HS-27A (cell line): ENCODE data around the gene IFT20.
"Not testable (repeated sequence)": the region's sequence is repeated elsewhere in the genome, so short reads cannot be mapped to it uniquely, and the experiment has no call there.

Experiments used
- DNase-seq: peaks from one replicate; pipeline ENCODE4 v3.0.0-alpha.2; 2012; ENCODE audit warnings: low read depth, missing footprints

Gene IFT20

DNA sequence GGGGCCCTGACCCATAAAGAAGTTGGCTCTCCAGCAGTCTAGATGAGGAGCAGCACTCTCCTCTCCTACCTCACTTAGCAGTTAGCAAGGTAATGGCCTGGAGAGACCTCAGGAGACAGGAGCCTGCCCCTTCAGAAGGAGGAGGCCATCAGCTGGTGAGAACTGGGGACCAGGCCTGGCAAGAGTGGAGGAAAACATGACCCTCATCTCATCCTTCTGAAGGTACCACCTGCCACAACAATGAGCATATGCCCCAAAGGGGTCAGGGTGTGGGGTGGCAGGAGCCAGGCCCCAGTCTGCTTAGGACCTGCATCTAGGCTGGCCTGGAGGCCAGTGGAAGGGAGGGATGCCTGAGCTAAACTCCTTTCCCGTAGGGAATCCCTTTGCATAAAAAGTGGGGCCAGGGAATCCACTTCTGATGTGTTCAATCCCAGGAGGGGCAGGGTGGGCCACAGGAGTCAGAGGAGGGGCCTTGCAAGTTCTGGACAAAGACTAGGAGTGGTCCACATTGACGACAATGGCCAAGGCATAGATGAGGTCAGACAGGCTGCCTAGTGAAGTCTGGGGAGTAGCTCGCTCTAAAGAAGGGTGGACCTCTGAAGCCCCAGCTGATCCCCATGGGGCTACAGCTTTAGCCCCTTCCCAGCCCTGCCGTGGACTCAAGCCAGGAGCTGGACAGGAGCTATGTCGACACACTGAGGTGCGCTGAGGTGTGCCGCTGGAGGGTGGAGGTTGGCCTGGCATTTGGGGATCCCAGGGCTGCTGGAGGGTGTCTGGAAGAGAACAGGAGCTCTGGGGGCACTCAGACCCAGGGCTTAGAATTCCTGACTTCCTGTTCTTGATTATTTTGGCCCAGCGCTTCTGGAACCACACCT, 28.7 kb upstream of the IFT20 start:
- DNase-seq, result no peak

- DNase-seq, result no peak
These were observed 27.9 kb upstream of the IFT20 start for GRCh38 chr17:28363186-28363585.

DNA sequence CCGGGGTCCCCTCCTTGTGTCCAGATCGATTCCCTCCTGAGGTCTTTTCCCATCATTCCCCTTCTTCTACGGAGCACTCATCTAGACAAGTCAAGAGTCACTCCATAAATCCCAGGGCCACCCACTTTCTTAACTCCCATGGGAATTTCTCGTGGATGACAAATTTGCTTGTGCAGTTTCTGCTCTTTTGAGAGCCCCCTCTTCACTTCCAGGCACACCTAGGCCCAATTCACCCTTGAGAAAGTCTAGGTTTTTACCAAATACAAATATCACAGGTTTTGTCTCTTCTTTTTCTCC, 22.6 kb upstream of the IFT20 start:
- no peak for DNase-seq

DNA sequence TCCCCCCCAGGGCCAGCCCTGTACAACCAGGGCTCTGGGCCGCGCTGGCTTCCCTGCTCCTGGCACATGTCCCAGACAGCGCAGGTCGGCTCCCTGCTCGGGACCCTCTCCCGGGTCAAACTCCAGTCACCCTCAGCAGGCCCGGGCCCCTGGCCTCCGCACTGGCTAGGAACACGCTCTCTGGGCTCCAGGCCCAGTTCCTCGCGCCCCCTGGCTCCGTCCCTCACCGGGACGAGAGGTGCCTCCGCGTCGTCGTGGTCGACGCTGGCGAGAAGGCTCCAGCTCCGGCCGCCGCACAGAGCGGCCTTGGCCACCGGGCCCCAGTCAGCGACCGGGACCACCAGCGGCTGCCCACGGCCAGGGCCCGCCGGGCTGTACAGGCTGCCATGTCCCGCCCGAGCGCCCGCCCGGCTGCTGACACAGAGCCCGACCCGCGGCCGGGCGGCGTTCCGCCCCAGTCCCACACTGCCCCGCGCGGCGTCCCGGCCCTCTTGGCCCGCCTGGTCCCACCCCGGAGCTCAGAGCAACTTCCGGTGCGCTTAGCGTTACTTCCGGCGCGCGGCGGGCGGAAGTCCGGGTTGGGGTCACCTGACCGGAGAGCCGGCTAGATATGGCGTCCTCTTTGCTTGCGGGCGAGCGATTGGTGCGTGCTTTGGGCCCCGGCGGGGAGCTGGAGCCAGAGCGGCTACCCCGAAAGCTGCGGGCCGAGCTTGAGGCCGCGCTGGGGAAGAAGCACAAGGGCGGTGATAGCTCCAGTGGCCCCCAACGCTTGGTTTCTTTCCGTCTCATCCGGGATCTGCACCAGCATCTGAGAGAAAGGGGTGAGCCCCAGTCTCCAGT, 22.0 kb upstream of the IFT20 start, which contains the start of gene POLDIP2:
POLDIP2 (minus strand) TSS at position 467 of the 840 bp plus-strand sequence; CDS start at position 388, 79 bp downstream.
- no peak for DNase-seq

DNA sequence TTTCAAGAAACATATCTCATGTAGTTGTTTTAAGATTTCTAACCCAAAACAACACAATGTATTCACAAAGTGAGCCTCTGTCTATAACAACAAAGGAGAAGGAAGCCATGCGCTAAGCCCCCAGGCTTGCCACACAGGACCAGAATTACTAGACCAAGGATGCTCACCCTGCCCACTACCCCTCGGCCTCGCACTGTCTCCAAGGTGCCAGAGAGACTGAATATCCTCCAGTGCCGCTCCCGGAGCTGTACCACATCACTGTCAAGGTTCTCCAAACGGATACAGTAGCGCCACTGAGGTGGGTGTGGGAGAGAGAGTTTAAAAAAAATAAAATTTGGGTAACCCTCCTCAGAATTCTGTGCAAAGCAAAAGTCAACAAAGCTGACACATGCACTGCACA, 15.0 kb upstream of the IFT20 start:
- DNase-seq, result no peak

GRCh38 chr17:28348979-28349378, 13.7 kb upstream of the IFT20 start:
- no peak for DNase-seq

DNA sequence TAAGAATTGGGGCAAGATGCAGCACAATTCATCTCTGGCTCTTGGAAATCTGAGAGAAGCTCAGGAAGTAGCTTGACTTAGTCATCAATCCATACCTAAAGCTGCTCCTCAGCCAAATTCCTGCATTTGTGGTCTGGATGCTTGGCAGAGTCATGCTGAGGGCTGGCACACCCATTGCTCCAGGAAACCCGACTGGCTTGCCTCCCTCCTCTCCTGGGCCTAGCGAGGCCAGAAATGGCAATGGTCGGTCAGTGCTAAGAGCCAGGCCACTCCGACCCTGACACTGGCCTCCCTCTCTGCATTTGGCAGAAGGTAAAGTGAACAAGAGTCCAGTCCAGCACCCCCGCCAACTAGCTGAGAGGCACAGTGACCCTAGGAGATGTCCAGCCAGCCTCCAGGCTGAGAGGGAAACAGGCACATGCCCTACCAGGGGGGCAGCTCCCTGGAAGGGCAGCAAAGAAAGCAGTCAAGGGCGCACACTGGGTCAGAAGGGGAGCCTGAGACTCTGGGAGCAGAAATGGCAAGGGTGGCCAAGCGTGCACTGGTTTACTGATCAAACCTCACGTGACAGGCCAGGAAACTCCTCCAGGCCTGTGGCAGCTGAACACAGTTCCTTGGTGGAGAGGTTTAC, 12.1 kb upstream of the IFT20 start:
- DNase-seq, result peak; percentile 70

GRCh38 chr17:28346746-28347246, 11.5 kb upstream of the IFT20 start:
- no peak for DNase-seq

- no peak for DNase-seq
These were observed 10.9 kb upstream of the IFT20 start for GRCh38 chr17:28346199-28346580.

DNA sequence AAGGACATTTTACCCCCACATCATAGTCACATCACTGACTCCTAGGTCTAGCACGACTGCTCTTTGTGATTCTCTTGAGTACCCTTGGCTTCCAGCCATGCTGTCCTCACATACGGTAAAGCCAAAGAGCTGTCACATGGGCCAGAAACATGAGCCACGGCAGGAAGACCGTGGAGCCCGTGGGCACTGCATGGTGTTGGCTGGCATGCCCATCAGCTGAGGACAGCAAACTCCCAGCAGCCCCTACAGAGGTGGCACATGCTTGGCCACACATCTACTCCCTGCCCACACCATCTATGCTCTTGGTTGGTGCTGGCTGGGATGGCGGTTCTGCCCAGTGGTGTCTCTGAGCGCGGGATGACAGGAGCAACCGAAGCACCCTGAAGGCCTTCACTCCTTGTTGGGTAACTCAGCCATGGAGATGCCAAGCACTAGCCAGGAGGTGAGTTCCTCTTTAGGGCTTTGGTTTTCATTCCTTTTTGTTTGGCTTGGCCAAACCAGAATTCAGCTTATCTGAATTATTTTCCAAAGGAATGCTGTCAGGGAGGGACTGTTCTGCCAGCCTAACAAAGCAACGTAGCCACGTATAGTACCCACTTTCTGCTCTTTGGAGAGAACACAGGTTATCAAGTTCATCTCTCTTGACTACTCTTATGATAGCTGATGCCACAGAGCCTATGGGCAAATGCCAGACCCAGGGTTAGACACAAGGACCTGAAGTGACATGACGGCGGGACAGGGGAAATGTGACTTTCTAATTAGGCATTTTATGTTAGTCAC, 10.3 kb upstream of the IFT20 start:
- no peak for DNase-seq

GRCh38 chr17:28344435-28344901, 9.2 kb upstream of the IFT20 start:
- DNase-seq, result no peak

- no peak for DNase-seq
These were observed 8.7 kb upstream of the IFT20 start for GRCh38 chr17:28344011-28344410.

GRCh38 chr17:28343491-28343932, 8.2 kb upstream of the IFT20 start:
- no peak for DNase-seq

DNA sequence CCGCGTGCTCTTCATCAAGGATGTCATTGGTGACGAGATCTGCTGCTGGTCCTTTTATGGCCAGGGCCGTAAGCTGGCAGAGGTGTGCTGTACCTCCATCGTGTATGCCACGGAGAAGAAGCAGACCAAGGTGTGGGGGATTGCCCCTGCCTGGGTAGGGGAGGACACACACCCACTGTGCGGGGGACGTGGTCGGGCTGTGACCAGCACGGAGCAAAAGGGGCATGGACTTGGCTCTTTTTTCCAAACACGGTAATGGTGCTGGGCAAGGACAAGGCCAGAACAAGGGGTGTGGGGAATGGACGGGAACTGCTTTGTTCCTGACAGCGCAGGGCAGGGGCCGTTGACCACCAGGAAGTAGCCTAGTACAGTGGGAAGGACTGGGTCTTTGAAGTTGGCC, 7.0 kb upstream of the IFT20 start:
- no peak for DNase-seq

DNA sequence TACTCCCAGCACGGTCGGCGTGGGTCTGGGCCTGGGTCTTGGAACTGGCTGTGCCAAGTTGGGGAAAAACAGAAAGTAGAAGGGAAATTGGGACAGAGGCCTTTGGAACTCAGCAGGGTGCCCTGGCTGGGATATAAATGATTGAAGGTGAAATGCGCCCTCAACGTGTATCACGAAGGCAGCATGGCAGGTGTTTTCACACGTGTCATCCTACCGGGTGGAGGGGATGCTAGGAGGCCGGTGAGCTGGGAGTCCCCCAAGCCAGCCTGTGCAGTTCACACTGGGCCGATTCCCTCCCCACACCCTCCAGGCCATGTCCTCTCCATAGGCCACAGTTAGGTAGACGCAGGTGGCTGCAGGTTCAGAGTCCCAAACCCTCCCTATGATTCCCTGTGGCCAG, 6.2 kb upstream of the IFT20 start:
- DNase-seq, result no peak

DNA sequence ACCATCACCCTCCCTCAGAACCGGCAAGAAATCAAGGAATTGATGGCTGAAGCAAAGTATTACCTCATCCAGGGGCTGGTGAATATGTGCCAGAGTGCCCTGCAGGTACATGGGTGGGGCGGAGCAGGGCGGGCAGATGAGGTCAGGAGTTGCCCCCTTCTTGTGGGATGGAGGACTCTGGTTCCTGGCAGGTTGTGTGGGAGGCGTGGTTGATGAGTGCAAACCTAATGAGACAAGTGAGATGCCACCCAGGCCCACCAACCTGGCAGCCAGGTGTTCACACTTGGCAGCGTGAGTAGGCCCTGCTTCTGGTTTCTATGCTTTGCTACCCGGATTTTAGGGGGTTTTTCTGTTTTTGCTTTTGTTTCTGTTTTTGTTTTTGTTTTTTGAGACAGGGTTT, 5.1 kb upstream of the IFT20 start:
- DNase-seq, result no peak

DNA sequence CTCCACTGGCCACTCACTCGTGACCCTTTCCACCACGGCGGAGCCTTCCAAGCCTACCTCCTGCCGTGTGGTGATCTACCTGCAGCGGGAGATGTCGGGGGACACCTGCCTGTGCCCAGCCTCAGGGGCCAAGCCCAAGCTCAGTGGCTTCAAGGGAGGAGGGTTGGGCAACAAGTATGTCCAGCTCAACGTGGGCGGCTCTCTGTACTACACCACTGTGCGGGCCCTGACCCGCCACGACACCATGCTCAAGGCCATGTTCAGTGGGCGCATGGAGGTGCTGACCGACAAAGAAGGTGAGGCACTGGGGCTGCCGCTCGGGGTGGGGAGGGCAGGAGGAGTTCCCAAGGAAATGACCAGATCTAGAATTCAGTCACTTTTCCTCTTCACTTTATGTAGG, 4.2 kb upstream of the IFT20 start:
- no peak for DNase-seq

- DNase-seq, result not testable (repeated sequence)
These were observed 3.5 kb upstream of the IFT20 start for GRCh38 chr17:28338769-28339212.

GRCh38 chr17:28338056-28338768, 2.9 kb upstream of the IFT20 start:
- no peak for DNase-seq

GRCh38 chr17:28335959-28336871, 943 bp upstream of the IFT20 start:
- peak; percentile 60 for DNase-seq
